Measurements from ENCODE around the gene UCK2. TPM values are rescaled to one million over a fixed set of nuclear protein-coding genes. Genes with fewer than 3 reads are reported as not detected.

Gene UCK2
- total and polyA plus RNA-seq, 2 experiments from 2014 or later, result 101 to 149 TPM

GRCh38 chr1:165829888-165830287, 2.5 kb downstream of the UCK2 start:
- no peaks in the 10 kb centered on the region for H3K36me3 ChIP-seq (ENCODE audit: insufficient read depth)

More at GRCh38 chr1:165829888-165830287, 2.5 kb downstream of the UCK2 start:
- 0 out of 2 replicates have a peak, but pooled peaks cover 7% of the 10 kb centered on the region for H3K9me2 ChIP-seq (ENCODE audit: insufficient read depth)
- H3F3A ChIP-seq (replicated peaks; ENCODE audit: low read depth), result no peaks in the 10 kb centered on the region
- peaks cover 3% of the 10 kb centered on the region; the same call in 2 of the 3 replicates for H3K9me3 Mint-ChIP-seq
- H3K36me3 Mint-ChIP-seq (ENCODE audit: low read depth), result peaks cover 26% of the 10 kb centered on the region
- peaks cover 36% of the 10 kb centered on the region for H3K4me1 Mint-ChIP-seq
- peaks cover 20% of the 10 kb centered on the region for H3K27me3 Mint-ChIP-seq (ENCODE audit: insufficient read depth, low read depth, poor library complexity)
- TF ChIP-seq STAT1 (IDR thresholded peaks at IDR 0.05; ENCODE audit: unreplicated experiment) (no peak), ZNF462 (CRISPR knock-in tag; IDR thresholded peaks at IDR 0.05) (no peak), POLR2AphosphoS5 (IDR thresholded peaks at IDR 0.05; ENCODE audit: low read depth) (no peak), EZH2phosphoT487 (IDR thresholded peaks at IDR 0.05; ENCODE audit: unreplicated experiment) (no peak), CTCF (conservative IDR thresholded peaks at IDR 0.05; ENCODE audit: low read depth in 2 of 2) (no peak), REST (IDR thresholded peaks at IDR 0.05; ENCODE audit: unreplicated experiment) (no peak), EZH2 (IDR thresholded peaks at IDR 0.05; ENCODE audit: low read depth, unreplicated experiment) (no peak), NANOG (IDR thresholded peaks at IDR 0.05; ENCODE audit: borderline replicate concordance) (no peak), ZNF331 (CRISPR knock-in tag; IDR thresholded peaks at IDR 0.05; ENCODE audit: low read depth) (no peak), JUNB (IDR thresholded peaks at IDR 0.05; ENCODE audit: unreplicated experiment) (no peak), ETS1 (IDR thresholded peaks at IDR 0.05) (no peak), CREB1 (CRISPR knock-in tag; IDR thresholded peaks at IDR 0.05; ENCODE audit: low read depth) (no peak), ZNF114 (CRISPR knock-in tag; IDR thresholded peaks at IDR 0.05) (no peak)
- peaks cover 47% of the 10 kb centered on the region for H3K4me1 ChIP-seq (ENCODE audit: insufficient read depth)
- DNase-seq (ENCODE audit: low spot score) (no peak), ATAC-seq (no peak)
- H4K20me1 ChIP-seq (replicated peaks; ENCODE audit: insufficient read depth), result peaks cover 49% of the 10 kb centered on the region
- H3K4me3 ChIP-seq, result peak overlapping the region; percentile 87
- no peak overlapping the region for H3K27ac ChIP-seq (ENCODE audit: low read depth)
- H3K79me2 ChIP-seq (replicated peaks; ENCODE audit: insufficient read depth), result peaks cover 68% of the 10 kb centered on the region
- peak overlapping the region; percentile 80 for H3K4me2 ChIP-seq
- no peaks in the 10 kb centered on the region for H3K27me3 ChIP-seq (ENCODE audit: insufficient read depth)
- H3K27ac Mint-ChIP-seq, result no peak overlapping the region
- H2AFZ ChIP-seq, result no peak overlapping the region
- H3K4me3 Mint-ChIP-seq, result peak overlapping the region; percentile 99
